ENCODE measurements around the gene HTR6. TPM values are rescaled to one million over a fixed set of nuclear protein-coding genes. Genes with fewer than 3 reads are reported as not detected.
"Not testable (repeated sequence)": the region's sequence is repeated elsewhere in the genome, so short reads cannot be mapped to it uniquely, and the experiment has no call there.

HTR6 gene
- total and polyA plus RNA-seq, 2 of the 4 experiments (the other 2 are of a cell fraction): not detected

DNA sequence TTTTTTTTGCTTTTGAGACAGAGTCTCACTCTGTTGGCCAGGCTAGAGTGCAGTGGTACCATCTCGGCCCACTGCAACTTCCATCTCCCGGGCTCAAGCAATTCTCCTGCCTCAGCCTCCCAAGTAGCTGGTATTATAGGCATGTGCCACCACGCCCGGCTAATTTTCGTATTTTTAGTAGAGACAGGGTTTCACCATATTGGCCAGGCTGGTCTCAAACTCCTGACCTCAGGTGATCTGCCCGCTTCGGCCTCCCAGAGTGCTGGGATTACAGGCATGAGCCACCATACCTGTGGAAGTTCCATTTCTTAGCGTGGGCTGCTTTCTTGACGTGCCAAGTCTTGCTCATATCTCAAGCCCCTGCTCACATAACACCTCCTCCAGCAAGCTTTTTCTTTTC lies 29.6 kb upstream of the HTR6 start:
- H3K14ac ChIP-seq (replicated peaks; ENCODE audit: low read depth, low read length); CTCF ChIA-PET; BruUV-seq (replicated peaks): not testable (repeated sequence)

More for the DNA sequence above, 29.6 kb upstream of the HTR6 start:
- H3K4me1 ChIP-seq (ENCODE audit: control insufficient read depth, insufficient read depth, low read length); H3K36me3 ChIP-seq (ENCODE audit: control insufficient read depth, insufficient read depth, low read length); H3K18ac ChIP-seq (ENCODE audit: low read depth, low read length); POLR2A ChIA-PET (ENCODE audit: unreplicated experiment); in situ Hi-C loops (cut with MboI; ENCODE audit: low sequenced_read_pairs); H3K9ac ChIP-seq (ENCODE audit: low read depth, low read length); H4K5ac ChIP-seq (ENCODE audit: low read depth, low read length); H3K4me2 ChIP-seq (ENCODE audit: low read depth, low read length); H3K4ac ChIP-seq (ENCODE audit: low read depth, low read length); H2BK20ac ChIP-seq (ENCODE audit: low read depth, low read length); H4K91ac ChIP-seq (ENCODE audit: insufficient read depth, low read depth, low read length); dilution Hi-C loops (cut with HindIII; ENCODE audit: low sequenced_read_pairs, unreplicated experiment); H3K23ac ChIP-seq (ENCODE audit: low read depth, low read length); H3K27ac ChIP-seq (ENCODE audit: insufficient read depth, low read length); H3K4me3 ChIP-seq (ENCODE audit: insufficient read depth, low read depth, low read length); H3K9me1 ChIP-seq (ENCODE audit: insufficient read depth, low read length); H2AFZ ChIP-seq (replicated peaks; ENCODE audit: low read length, poor library complexity); DNase-seq; H2BK15ac ChIP-seq (ENCODE audit: low read depth, low read length); H2AK9ac ChIP-seq (replicated peaks; ENCODE audit: low read depth, low read length, poor library complexity); H2AK5ac ChIP-seq (ENCODE audit: low read depth, low read length); H3K9me3 ChIP-seq (ENCODE audit: control insufficient read depth, insufficient read depth, low read length); H2BK120ac ChIP-seq (ENCODE audit: low read depth, low read length); H3K79me1 ChIP-seq (ENCODE audit: low read depth in 1 of 2, low read length in 2 of 2); H3K56ac ChIP-seq (ENCODE audit: extremely low read depth, insufficient read depth, low read length); intact Hi-C loops (cut with micrococcal nuclease); ATAC-seq (ENCODE audit: low read depth); H4K20me1 ChIP-seq (ENCODE audit: insufficient read depth, low read length); H3K27me3 ChIP-seq (ENCODE audit: control insufficient read depth, insufficient read depth, low read length); H4K8ac ChIP-seq (ENCODE audit: low read depth in 2 of 2, low read length in 2 of 2); H2BK5ac ChIP-seq (ENCODE audit: low read depth, low read length, poor library complexity, severe bottlenecking): not testable (repeated sequence)
- WGBS, 2 experiments (ENCODE audit: extremely low coverage in 2 of 2, insufficient read length in 1 of 2): 93% methylated on average over 3 of the region's 9 CpGs; no CpG with 5 or more reads in 1 of the 2 experiments
